Stimulated activated CD8-positive, alpha-beta memory T cell treated with anti-CD3 and anti-CD28 coated beads, Interleukin-12 subunit alpha, Interleukin-12 subunit beta, amount 100 ng/mL, for 4 hours (primary cell): ENCODE measurements around the gene AMIGO1.
A peak's percentile ranks its signal among the peaks of the same experiment; 100 is the strongest.
"Not testable (repeated sequence)": the region's sequence is repeated elsewhere in the genome, so short reads cannot be mapped to it uniquely, and the experiment has no call there.

Experiments used
- DNase-seq: peaks from one replicate; pipeline ENCODE4 v3.0.0-alpha.2; 2020; ENCODE audit warnings: low read depth

The AMIGO1 gene

GRCh38 chr1:109483672-109484518, 25.6 kb downstream of the AMIGO1 start, which contains the start of gene ATXN7L2:
ATXN7L2 (plus strand) TSS chr1:109483905; CDS start chr1:109483954, 49 bp downstream.
- DNase-seq = peak; percentile 90

GRCh38 chr1:109482791-109483671, 26.5 kb downstream of the AMIGO1 start:
- no peak for DNase-seq

- DNase-seq = no peak
These were observed 27.3 kb downstream of the AMIGO1 start for GRCh38 chr1:109482242-109482641.

GRCh38 chr1:109481646-109482045, 27.9 kb downstream of the AMIGO1 start:
- DNase-seq = no peak

- DNase-seq = no peak
These were observed 29.6 kb downstream of the AMIGO1 start for GRCh38 chr1:109479901-109480300.

GRCh38 chr1:109479311-109479710, 30.2 kb downstream of the AMIGO1 start:
- DNase-seq = no peak

GRCh38 chr1:109478806-109479205, 30.7 kb downstream of the AMIGO1 start:
- no peak for DNase-seq

- no peak for DNase-seq
These were observed 31.7 kb downstream of the AMIGO1 start for GRCh38 chr1:109477821-109478220.

- no peak for DNase-seq
These were observed 32.7 kb downstream of the AMIGO1 start for GRCh38 chr1:109476825-109477224.

GRCh38 chr1:109475261-109475660, 34.3 kb downstream of the AMIGO1 start:
- DNase-seq = no peak

GRCh38 chr1:109474697-109475096, 34.8 kb downstream of the AMIGO1 start:
- DNase-seq = no peak

GRCh38 chr1:109473284-109474057, 36.1 kb downstream of the AMIGO1 start:
- DNase-seq = not testable (repeated sequence)

GRCh38 chr1:109472779-109473178, 36.7 kb downstream of the AMIGO1 start:
- DNase-seq = no peak

- DNase-seq = no peak
These were observed 39.3 kb downstream of the AMIGO1 start for GRCh38 chr1:109470245-109470644.

- DNase-seq = no peak
These were observed 40.6 kb downstream of the AMIGO1 start for GRCh38 chr1:109468903-109469302.

GRCh38 chr1:109468061-109468460, 41.5 kb downstream of the AMIGO1 start:
- no peak for DNase-seq

GRCh38 chr1:109467301-109467777, 42.2 kb downstream of the AMIGO1 start:
- DNase-seq = no peak

- DNase-seq = no peak
These were observed 42.9 kb downstream of the AMIGO1 start, which contains the start of gene SYPL2 for GRCh38 chr1:109466452-109467300. SYPL2 (plus strand) TSS chr1:109466546; CDS start chr1:109466844, 298 bp downstream.

- no peak for DNase-seq
These were observed 43.4 kb downstream of the AMIGO1 start for GRCh38 chr1:109466125-109466451.

GRCh38 chr1:109457819-109458218, 51.7 kb downstream of the AMIGO1 start:
- DNase-seq = no peak
